ENCODE results near the gene RASAL2. TPM values are rescaled to one million over a fixed set of nuclear protein-coding genes. Genes with fewer than 3 reads are reported as not detected.

RASAL2 gene
- total and polyA plus RNA-seq, 2 donors (not counting 1 experiment from before 2014, with no cell fraction given), result 0.12 TPM; not detected in 1

DNA sequence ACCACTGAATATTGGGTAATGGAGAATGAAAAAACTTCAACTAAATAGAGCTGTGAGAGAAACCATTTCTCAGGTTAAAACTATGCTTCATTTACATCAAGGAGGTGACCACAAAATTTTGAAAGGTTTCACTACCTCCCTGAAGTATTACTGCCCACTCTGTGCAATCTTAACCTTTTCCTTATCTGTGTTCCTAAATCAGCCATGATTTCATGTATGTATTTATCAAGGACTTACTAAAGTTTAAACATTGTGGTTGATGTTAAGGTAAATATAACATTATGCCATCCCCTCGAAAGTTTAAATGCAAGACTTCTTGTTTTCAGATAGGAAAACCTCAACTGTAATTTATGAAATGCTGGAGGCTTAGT, 318.5 kb downstream of the RASAL2 start:
- Histone ChIP-seq H3K27ac (ENCODE audit: low read length in 2 of 2) (peak overlapping the region in 1 of 2 donors; percentile 42), H3K27me3 (replicated peaks in 1 of 4; ENCODE audit: control extremely low read depth in 1 of 4, control insufficient read depth in 3 of 4, insufficient read depth in 4 of 4, low read length in 3 of 4) (no peaks in the 10 kb centered on the region), H3K79me2 (ENCODE audit: control insufficient read depth, insufficient read depth, low read length) (no peaks in the 10 kb centered on the region), H3K9ac (ENCODE audit: low read length) (peak overlapping the region; percentile 20), H3K9me3 (ENCODE audit: control extremely low read depth in 1 of 3, control insufficient read depth in 2 of 3, insufficient read depth in 1 of 3, low read length in 2 of 3) (no peaks in the 10 kb centered on the region), H4K20me1 (ENCODE audit: control insufficient read depth, insufficient read depth, low read length, poor library complexity, severe bottlenecking) (no peaks in the 10 kb centered on the region), H3K4me1 (ENCODE audit: control insufficient read depth in 2 of 2, insufficient read depth in 2 of 2, low read length in 2 of 2) (peaks cover 7 to 24% of the 10 kb centered on the region in 2 donors), H2AFZ (ENCODE audit: insufficient read depth, low read depth, low read length, poor library complexity, severe bottlenecking) (peak overlapping the region; percentile 61), H3K36me3 (replicated peaks in 1 of 2; ENCODE audit: control extremely low read depth in 1 of 2, control insufficient read depth in 1 of 2, extremely low read depth in 1 of 2, insufficient read depth in 2 of 2, low read length in 1 of 2) (no peaks in the 10 kb centered on the region), H3K4me2 (replicated peaks; ENCODE audit: low read depth, low read length, poor library complexity, severe bottlenecking) (peak overlapping the region; percentile 42), H3K4me3 (ENCODE audit: control extremely low read depth in 1 of 5, extremely low read depth in 1 of 5, insufficient read depth in 1 of 5, low read depth in 2 of 5, low read length in 4 of 5) (peak overlapping the region in 1 of 5 experiments; percentile 11)
- peak overlapping the region; percentile 18 for H3K27ac Mint-ChIP-seq
- H3K4me1 Mint-ChIP-seq, result peaks cover 27% of the 10 kb centered on the region
- intact Hi-C loops (cut with micrococcal nuclease), result no loop called here
- TF ChIP-seq, protein P1, sequence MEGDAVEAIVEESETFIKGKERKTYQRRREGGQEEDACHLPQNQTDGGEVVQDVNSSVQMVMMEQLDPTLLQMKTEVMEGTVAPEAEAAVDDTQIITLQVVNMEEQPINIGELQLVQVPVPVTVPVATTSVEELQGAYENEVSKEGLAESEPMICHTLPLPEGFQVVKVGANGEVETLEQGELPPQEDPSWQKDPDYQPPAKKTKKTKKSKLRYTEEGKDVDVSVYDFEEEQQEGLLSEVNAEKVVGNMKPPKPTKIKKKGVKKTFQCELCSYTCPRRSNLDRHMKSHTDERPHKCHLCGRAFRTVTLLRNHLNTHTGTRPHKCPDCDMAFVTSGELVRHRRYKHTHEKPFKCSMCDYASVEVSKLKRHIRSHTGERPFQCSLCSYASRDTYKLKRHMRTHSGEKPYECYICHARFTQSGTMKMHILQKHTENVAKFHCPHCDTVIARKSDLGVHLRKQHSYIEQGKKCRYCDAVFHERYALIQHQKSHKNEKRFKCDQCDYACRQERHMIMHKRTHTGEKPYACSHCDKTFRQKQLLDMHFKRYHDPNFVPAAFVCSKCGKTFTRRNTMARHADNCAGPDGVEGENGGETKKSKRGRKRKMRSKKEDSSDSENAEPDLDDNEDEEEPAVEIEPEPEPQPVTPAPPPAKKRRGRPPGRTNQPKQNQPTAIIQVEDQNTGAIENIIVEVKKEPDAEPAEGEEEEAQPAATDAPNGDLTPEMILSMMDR (IDR thresholded peaks at IDR 0.05), result no peak
- TF ChIP-seq EZH2 (IDR thresholded peaks at IDR 0.05; ENCODE audit: borderline replicate concordance, insufficient read depth, low read depth, low read length, poor library complexity, severe bottlenecking), result no peak
- WGBS (ENCODE audit: insufficient coverage), result no CpG with 5 or more reads among the region's 1 CpG
- H3K27me3 Mint-ChIP-seq, result peaks cover 10% of the 10 kb centered on the region
- no peak for DNase-seq
- POLR2A ChIA-PET, result no interaction called here
- no peak for ATAC-seq (ENCODE audit: low read depth)
- CTCF ChIA-PET, result no interaction called here
- H3K4me3 Mint-ChIP-seq, result peak overlapping the region; percentile 33
- peaks cover 3% of the 10 kb centered on the region for H3K9me3 Mint-ChIP-seq (ENCODE audit: insufficient read depth)

DNA sequence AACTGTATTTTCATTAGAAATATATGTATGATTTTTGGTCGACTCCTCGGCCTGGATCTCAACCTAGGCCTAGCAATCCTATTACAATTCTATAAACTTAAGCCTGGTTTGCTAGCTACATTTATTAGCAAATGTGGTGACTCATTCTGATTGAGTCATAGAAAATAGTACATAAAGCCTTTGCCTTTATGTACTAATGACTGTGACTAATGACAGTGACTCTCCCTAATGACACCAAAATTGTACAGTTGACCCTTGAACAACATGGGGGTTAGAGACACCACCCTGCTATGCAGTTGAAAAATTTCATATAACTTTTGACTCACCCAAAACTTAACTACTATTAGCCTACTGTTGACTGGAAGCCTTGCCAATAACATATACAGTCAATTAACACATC, 324.0 kb downstream of the RASAL2 start:
- no peaks in the 10 kb centered on the region for H3K36me3 ChIP-seq (replicated peaks in 1 of 2; ENCODE audit: control extremely low read depth in 1 of 2, control insufficient read depth in 1 of 2, extremely low read depth in 1 of 2, insufficient read depth in 2 of 2, low read length in 1 of 2)
- no CpG with 5 or more reads among the region's 2 CpGs for WGBS (ENCODE audit: insufficient coverage)
- no peaks in the 10 kb centered on the region for H3K79me2 ChIP-seq (ENCODE audit: control insufficient read depth, insufficient read depth, low read length)
- DNase-seq (no peak), ATAC-seq (ENCODE audit: low read depth) (no peak)
- intact Hi-C loops (cut with micrococcal nuclease), result no loop called here
- Mint-ChIP-seq H3K27me3 (no peaks in the 10 kb centered on the region), H3K4me3 (no peak overlapping the region), H3K4me1 (peaks cover 13% of the 10 kb centered on the region), H3K9me3 (ENCODE audit: insufficient read depth) (peaks cover 3% of the 10 kb centered on the region), H3K27ac (no peak overlapping the region)
- H3K9me3 ChIP-seq (ENCODE audit: control extremely low read depth in 1 of 3, control insufficient read depth in 2 of 3, insufficient read depth in 1 of 3, low read length in 2 of 3), result no peaks in the 10 kb centered on the region
- H2AFZ ChIP-seq (ENCODE audit: insufficient read depth, low read depth, low read length, poor library complexity, severe bottlenecking), result no peak overlapping the region
- H4K20me1 ChIP-seq (ENCODE audit: control insufficient read depth, insufficient read depth, low read length, poor library complexity, severe bottlenecking), result no peaks in the 10 kb centered on the region
- no peak overlapping the region for H3K9ac ChIP-seq (ENCODE audit: low read length)
- no peak overlapping the region for H3K4me3 ChIP-seq (ENCODE audit: control extremely low read depth in 1 of 5, extremely low read depth in 1 of 5, insufficient read depth in 1 of 5, low read depth in 2 of 5, low read length in 4 of 5)
- CTCF ChIA-PET, result no interaction called here
- H3K27ac ChIP-seq (ENCODE audit: low read length in 2 of 2), result no peak overlapping the region
- peak overlapping the region; percentile 40 for H3K4me2 ChIP-seq (replicated peaks; ENCODE audit: low read depth, low read length, poor library complexity, severe bottlenecking)
- H3K27me3 ChIP-seq (replicated peaks in 1 of 4; ENCODE audit: control extremely low read depth in 1 of 4, control insufficient read depth in 3 of 4, insufficient read depth in 4 of 4, low read length in 3 of 4), result no peaks in the 10 kb centered on the region
- H3K4me1 ChIP-seq (ENCODE audit: control insufficient read depth in 2 of 2, insufficient read depth in 2 of 2, low read length in 2 of 2), result peaks cover 5 to 18% of the 10 kb centered on the region in 2 donors
- POLR2A ChIA-PET, result no interaction called here
- TF ChIP-seq, protein P1 (IDR thresholded peaks at IDR 0.05), result no peak
- no peak for TF ChIP-seq EZH2 (IDR thresholded peaks at IDR 0.05; ENCODE audit: borderline replicate concordance, insufficient read depth, low read depth, low read length, poor library complexity, severe bottlenecking)
